SK-N-SH (cell line): ENCODE data around the gene POU2AF2. TPM values are rescaled to one million over a fixed set of nuclear protein-coding genes. Genes with fewer than 3 reads are reported as not detected.

Experiments
- CTCF ChIA-PET: fragments of 300-600, 350-600 bp; formaldehyde crosslinking; extraction: SDS; loops from one replicate; lab custom pipeline; 2021; lab: Yijun Ruan, JAX
- POLR2A ChIA-PET: fragments of 350-600 bp; sonication (Branson Sonifier 250); formaldehyde crosslinking; extraction: SDS; loops from one replicate; lab custom pipeline; 2020; ENCODE audit warnings: antibody characterized with exemption, inconsistent platforms; lab: Yijun Ruan, JAX
- DNase-seq: peaks from one replicate; pipeline ENCODE4 v3.0.0; 2012
- H2AFZ ChIP-seq: fragments of 200-600 bp; sonication (generic); 2 replicates; pipeline ENCODE4 v1.8.1; 2016; ENCODE audit warnings: antibody characterized with exemption, mild to moderate bottlenecking, low read depth
- H3F3A ChIP-seq: fragments of 200-600 bp; sonication (generic); replicated peaks from 2 replicates; pipeline ENCODE3; 2016; ENCODE audit warnings: antibody characterized with exemption, mild to moderate bottlenecking; ENCODE audit not compliant: insufficient read depth
- H3K27ac ChIP-seq, 2 experiments: fragments of 200-500 bp in 1 of 2; fragments of 200-600 bp in 1 of 2; sonication (Bioruptor generic) in 1 of 2; sonication (generic), shearing (Covaris generic) in 1 of 2; 2 replicates each; pipeline versions ENCODE4 v1.5.1 to v1.6.1; 2014 to 2016; ENCODE audit warnings: low read depth in 2 of 2, inconsistent platforms in 1 of 2, low read length in 1 of 2, mild to moderate bottlenecking in 1 of 2, mixed read lengths in 1 of 2
- H3K27me3 ChIP-seq: fragments of 200-600 bp; sonication (generic), shearing (Covaris generic); 2 replicates; pipeline ENCODE4 v1.6.1; 2016; ENCODE audit warnings: mixed run types; ENCODE audit not compliant: insufficient read depth
- H3K36me3 ChIP-seq, 2 experiments: fragments of 200-500 bp in 1 of 2; fragments of 200-600 bp in 1 of 2; sonication (Bioruptor generic) in 1 of 2; sonication (generic) in 1 of 2; replicated peaks in 1 of 2; 2 replicates each; pipeline versions ENCODE3 to v1.5.1; 2014 to 2016; ENCODE audit warnings: low read length in 1 of 2, mild to moderate bottlenecking in 1 of 2; ENCODE audit not compliant: insufficient read depth in 2 of 2, control insufficient read depth in 1 of 2
- H3K4me1 ChIP-seq, 2 experiments: fragments of 200-500 bp in 1 of 2; fragments of 200-600 bp in 1 of 2; sonication (Bioruptor generic) in 1 of 2; sonication (generic), shearing (Covaris generic) in 1 of 2; 2 replicates each; pipeline versions ENCODE4 v1.5.1 to v1.6.1; 2014 to 2016; ENCODE audit warnings: low read depth in 1 of 2, low read length in 1 of 2, mixed run types in 1 of 2; ENCODE audit not compliant: insufficient read depth in 2 of 2, control insufficient read depth in 1 of 2
- H3K4me2 ChIP-seq: fragments of 200-600 bp; sonication (generic), shearing (Covaris generic); 2 replicates; pipeline ENCODE4 v1.6.1; 2017; ENCODE audit warnings: mixed run types
- H3K4me3 ChIP-seq, 2 experiments: fragments of 200-500 bp in 1 of 2; fragments of 200-600 bp in 1 of 2; sonication (Bioruptor generic) in 1 of 2; sonication (generic), shearing (Covaris generic) in 1 of 2; 2 replicates each; pipeline versions ENCODE4 v1.5.1 to v1.8.1; 2014 to 2016; ENCODE audit warnings: low read depth in 2 of 2, inconsistent platforms in 1 of 2, low read length in 1 of 2, mild to moderate bottlenecking in 1 of 2, mixed read lengths in 1 of 2, moderate library complexity in 1 of 2
- H3K79me2 ChIP-seq: fragments of 200-600 bp; sonication (generic); 2 replicates; pipeline ENCODE4 v1.8.1; 2017; ENCODE audit warnings: mild to moderate bottlenecking; ENCODE audit not compliant: insufficient read depth
- H3K9ac ChIP-seq: fragments of 200-600 bp; sonication (generic); 2 replicates; pipeline ENCODE4 v1.6.1; 2017; ENCODE audit warnings: mixed run types
- H3K9me2 ChIP-seq: fragments of 200-600 bp; sonication (generic); 2 replicates; pipeline ENCODE4 v1.6.1; 2017; ENCODE audit warnings: mixed run types
- H3K9me3 ChIP-seq: fragments of 200-600 bp; sonication (generic); 2 replicates; pipeline ENCODE4 v1.6.1; 2017; ENCODE audit warnings: mixed run types, mild to moderate bottlenecking, moderate library complexity
- H4K20me1 ChIP-seq: fragments of 200-600 bp; sonication (generic); 2 replicates; pipeline ENCODE4 v1.6.1; 2017; ENCODE audit warnings: mild to moderate bottlenecking, mixed run types; ENCODE audit not compliant: insufficient read depth
- ELF1 ChIP-seq: IDR thresholded peaks from 2 replicates; pipeline ENCODE4 v1.4.0; 2012
- EZH2phosphoT487 ChIP-seq: fragments of 200-600 bp; sonication (generic); IDR thresholded peaks from 2 replicates; pipeline ENCODE4 v1.6.1; 2017; ENCODE audit warnings: low read depth, mixed run types, mild to moderate bottlenecking, antibody characterized with exemption, moderate library complexity, borderline replicate concordance
- FOSL2 ChIP-seq: IDR thresholded peaks from 2 replicates; pipeline ENCODE4 v1.4.0; 2012; ENCODE audit warnings: low read depth, mild to moderate bottlenecking, moderate library complexity, borderline replicate concordance
- FOXJ3 ChIP-seq: sonication (generic); formaldehyde crosslinking; IDR thresholded peaks from 2 replicates; pipeline ENCODE4 v1.5.1; 2020; ENCODE audit warnings: mild to moderate bottlenecking, missing genetic modification reagents
- FOXM1 ChIP-seq: IDR thresholded peaks from 2 replicates; pipeline ENCODE4 v1.4.0; 2012; ENCODE audit warnings: low read depth, mild to moderate bottlenecking
- GATA2 ChIP-seq: sonication (generic); formaldehyde crosslinking; IDR thresholded peaks from 2 replicates; pipeline ENCODE4 v1.5.0; 2020; ENCODE audit warnings: mild to moderate bottlenecking, missing genetic modification reagents
- JUND ChIP-seq: IDR thresholded peaks from 2 replicates; pipeline ENCODE4 v1.4.0; 2012
- MEF2A ChIP-seq: IDR thresholded peaks from 2 replicates; pipeline ENCODE4 v1.4.0; 2012; ENCODE audit warnings: low read depth, borderline replicate concordance
- MXI1 ChIP-seq: IDR thresholded peaks from 2 replicates; pipeline ENCODE4 v1.6.1; 2012; ENCODE audit warnings: mild to moderate bottlenecking, low read depth, low read length, improper control_type of control experiment
- POLR2AphosphoS5 ChIP-seq: IDR thresholded peaks from 2 replicates; pipeline ENCODE4 v1.6.1; 2012; ENCODE audit warnings: low read depth, low read length
- RXRA ChIP-seq: IDR thresholded peaks from 2 replicates; pipeline ENCODE4 v1.4.0; 2012; ENCODE audit warnings: low read depth, mild to moderate bottlenecking, borderline replicate concordance
- TAF1 ChIP-seq: IDR thresholded peaks from 2 replicates; pipeline ENCODE4 v1.6.1; 2012; ENCODE audit warnings: low read depth, mild to moderate bottlenecking, low read length, moderate library complexity, borderline replicate concordance
- YY1 ChIP-seq: IDR thresholded peaks from 2 replicates; pipeline ENCODE4 v1.4.0; 2012; ENCODE audit warnings: low read depth, mild to moderate bottlenecking
- WGBS: methylation state at CpG from one replicate; pipeline ENCODE4 v1.1.6; 2017; ENCODE audit warnings: low lambda C conversion rate; 5-methylcytosine and 5-hydroxymethylcytosine counted together
- polyA plus RNA-seq, 3 experiments: library from polyadenylated mRNA; depleted of rRNA; stranded (reverse); fragments of >200 nt; gene quantifications; 2 replicates each; pipeline ENCODE4 v1.2.3, GENCODE V29; 2012
- TF ChIP-seq, protein P1 (sequence below): IDR thresholded peaks from 2 replicates; pipeline ENCODE4 v1.6.1; 2012; ENCODE audit warnings: mild to moderate bottlenecking, low read depth, low read length, moderate library complexity
- TF ChIP-seq, protein P2 (sequence below): fragments of 200-600 bp; sonication (generic); IDR thresholded peaks from 2 replicates; pipeline ENCODE4 v1.6.1; 2017; ENCODE audit warnings: antibody characterized with exemption, mild to moderate bottlenecking, moderate library complexity
- TF ChIP-seq, protein P3 (sequence below): IDR thresholded peaks from 2 replicates; pipeline ENCODE4 v1.4.0; 2012; ENCODE audit warnings: low read depth, borderline replicate concordance
- TF ChIP-seq, protein P4 (sequence below): IDR thresholded peaks from 2 replicates; pipeline ENCODE4 v1.4.0; 2012; ENCODE audit warnings: low read depth, borderline replicate concordance

Gene POU2AF2
- polyA plus RNA-seq, 1 of the 3 experiments (the other 2 are of a cell fraction): 0.15 TPM

DNA sequence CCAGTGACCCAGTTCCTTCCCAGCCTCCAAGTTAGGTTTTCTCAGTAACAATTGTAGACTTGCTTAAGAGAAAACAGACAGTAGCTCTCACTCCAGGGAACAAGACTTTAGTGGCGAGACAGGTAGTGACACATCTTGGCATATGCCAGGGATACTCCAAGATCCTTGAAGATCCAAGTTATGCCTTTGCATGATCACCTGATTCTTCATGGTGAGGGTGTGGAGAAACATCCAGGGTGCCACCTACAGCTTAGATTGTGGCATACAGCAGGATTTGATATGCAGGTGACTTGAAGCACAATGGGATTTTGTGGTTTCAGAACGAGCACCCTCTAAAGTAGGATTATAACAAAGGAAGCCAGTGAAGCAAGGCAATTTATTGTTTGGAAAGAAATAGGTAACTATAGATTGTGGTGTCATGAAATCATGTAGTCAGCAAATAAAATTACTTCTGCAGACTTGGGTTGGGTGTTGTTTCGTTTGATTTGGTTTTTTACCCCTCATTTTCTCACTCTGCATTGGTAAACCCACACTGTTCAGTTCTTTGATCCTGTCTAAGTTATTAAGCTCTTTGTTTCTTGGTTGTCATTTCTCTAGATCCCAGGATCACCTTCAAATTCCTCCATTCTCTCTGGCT, 62.1 kb downstream of the POU2AF2 start:
- Histone ChIP-seq H4K20me1 (no peaks in the 10 kb centered on the region), H3K9me3 (no peaks in the 10 kb centered on the region), H3K36me3 (no peaks in the 10 kb centered on the region), H3K4me1 (peaks cover 4 to 5% of the 10 kb centered on the region in 2 experiments; a peak in 2 of 4 replicates), H3K27me3 (peaks cover 21% of the 10 kb centered on the region; the same call in 1 of the 2 replicates), H3K4me2 (no peak overlapping the region), H3K9ac (no peak overlapping the region), H3K4me3 (no peak overlapping the region), H3K79me2 (no peaks in the 10 kb centered on the region), H3F3A (no peaks in the 10 kb centered on the region), H3K27ac (no peak overlapping the region), H3K9me2 (no peaks in the 10 kb centered on the region), H2AFZ (no peak overlapping the region)
- POLR2A ChIA-PET: no interaction called here
- CTCF ChIA-PET: interaction anchor here (0.8 kb wide), 3 partner anchors 9 to 109 kb away, joined by 3 to 5 read pairs (median 3); partner anchors contain the start of gene POU2AF3
- no peak for DNase-seq
- TF ChIP-seq JUND: no peak
- 38% methylated on average over 3 of the region's 3 CpGs for WGBS

DNA sequence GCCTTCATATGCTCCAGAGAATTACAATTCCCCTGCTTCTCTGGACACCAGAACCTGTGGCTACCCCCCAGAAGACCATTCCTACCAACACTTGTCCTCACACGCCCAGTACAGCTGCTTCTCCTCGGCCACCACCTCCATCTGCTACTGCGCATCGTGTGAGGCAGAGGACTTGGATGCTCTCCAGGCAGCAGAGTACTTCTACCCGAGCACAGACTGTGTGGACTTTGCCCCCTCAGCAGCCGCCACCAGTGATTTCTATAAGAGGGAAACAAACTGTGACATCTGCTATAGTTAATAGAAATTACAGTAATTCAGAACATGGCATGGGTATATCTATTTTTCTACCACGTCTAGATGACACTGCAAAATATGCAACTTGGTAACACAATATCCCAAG, 62.6 kb downstream of the POU2AF2 start:
- Histone ChIP-seq H3K9me2 (no peaks in the 10 kb centered on the region), H3K79me2 (no peaks in the 10 kb centered on the region), H3K27ac (no peak overlapping the region), H3K27me3 (peaks cover 21% of the 10 kb centered on the region; the same call in 1 of the 2 replicates), H2AFZ (no peak overlapping the region), H3K9ac (no peak overlapping the region), H4K20me1 (no peaks in the 10 kb centered on the region), H3K36me3 (no peaks in the 10 kb centered on the region), H3K4me2 (no peak overlapping the region), H3F3A (no peaks in the 10 kb centered on the region)
- ChIA-PET CTCF (interaction anchor here (0.8 kb wide), 2 partner anchors 9 to 109 kb away, joined by 3 to 5 read pairs; partner anchors contain the start of gene POU2AF3), POLR2A (no interaction called here)
- WGBS: 9% methylated on average over 7 of the region's 7 CpGs
- TF ChIP-seq, protein P1, sequence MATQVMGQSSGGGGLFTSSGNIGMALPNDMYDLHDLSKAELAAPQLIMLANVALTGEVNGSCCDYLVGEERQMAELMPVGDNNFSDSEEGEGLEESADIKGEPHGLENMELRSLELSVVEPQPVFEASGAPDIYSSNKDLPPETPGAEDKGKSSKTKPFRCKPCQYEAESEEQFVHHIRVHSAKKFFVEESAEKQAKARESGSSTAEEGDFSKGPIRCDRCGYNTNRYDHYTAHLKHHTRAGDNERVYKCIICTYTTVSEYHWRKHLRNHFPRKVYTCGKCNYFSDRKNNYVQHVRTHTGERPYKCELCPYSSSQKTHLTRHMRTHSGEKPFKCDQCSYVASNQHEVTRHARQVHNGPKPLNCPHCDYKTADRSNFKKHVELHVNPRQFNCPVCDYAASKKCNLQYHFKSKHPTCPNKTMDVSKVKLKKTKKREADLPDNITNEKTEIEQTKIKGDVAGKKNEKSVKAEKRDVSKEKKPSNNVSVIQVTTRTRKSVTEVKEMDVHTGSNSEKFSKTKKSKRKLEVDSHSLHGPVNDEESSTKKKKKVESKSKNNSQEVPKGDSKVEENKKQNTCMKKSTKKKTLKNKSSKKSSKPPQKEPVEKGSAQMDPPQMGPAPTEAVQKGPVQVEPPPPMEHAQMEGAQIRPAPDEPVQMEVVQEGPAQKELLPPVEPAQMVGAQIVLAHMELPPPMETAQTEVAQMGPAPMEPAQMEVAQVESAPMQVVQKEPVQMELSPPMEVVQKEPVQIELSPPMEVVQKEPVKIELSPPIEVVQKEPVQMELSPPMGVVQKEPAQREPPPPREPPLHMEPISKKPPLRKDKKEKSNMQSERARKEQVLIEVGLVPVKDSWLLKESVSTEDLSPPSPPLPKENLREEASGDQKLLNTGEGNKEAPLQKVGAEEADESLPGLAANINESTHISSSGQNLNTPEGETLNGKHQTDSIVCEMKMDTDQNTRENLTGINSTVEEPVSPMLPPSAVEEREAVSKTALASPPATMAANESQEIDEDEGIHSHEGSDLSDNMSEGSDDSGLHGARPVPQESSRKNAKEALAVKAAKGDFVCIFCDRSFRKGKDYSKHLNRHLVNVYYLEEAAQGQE: no peak
- TF ChIP-seq ELF1 (no peak), EZH2phosphoT487 (no peak), GATA2 (no peak), TAF1 (no peak), FOXM1 (no peak), YY1 (no peak), RXRA (no peak), FOXJ3 (CRISPR knock-in tag) (no peak), FOSL2 (no peak), MEF2A (no peak), MXI1 (no peak), POLR2AphosphoS5 (no peak)
- TF ChIP-seq, protein P2, sequence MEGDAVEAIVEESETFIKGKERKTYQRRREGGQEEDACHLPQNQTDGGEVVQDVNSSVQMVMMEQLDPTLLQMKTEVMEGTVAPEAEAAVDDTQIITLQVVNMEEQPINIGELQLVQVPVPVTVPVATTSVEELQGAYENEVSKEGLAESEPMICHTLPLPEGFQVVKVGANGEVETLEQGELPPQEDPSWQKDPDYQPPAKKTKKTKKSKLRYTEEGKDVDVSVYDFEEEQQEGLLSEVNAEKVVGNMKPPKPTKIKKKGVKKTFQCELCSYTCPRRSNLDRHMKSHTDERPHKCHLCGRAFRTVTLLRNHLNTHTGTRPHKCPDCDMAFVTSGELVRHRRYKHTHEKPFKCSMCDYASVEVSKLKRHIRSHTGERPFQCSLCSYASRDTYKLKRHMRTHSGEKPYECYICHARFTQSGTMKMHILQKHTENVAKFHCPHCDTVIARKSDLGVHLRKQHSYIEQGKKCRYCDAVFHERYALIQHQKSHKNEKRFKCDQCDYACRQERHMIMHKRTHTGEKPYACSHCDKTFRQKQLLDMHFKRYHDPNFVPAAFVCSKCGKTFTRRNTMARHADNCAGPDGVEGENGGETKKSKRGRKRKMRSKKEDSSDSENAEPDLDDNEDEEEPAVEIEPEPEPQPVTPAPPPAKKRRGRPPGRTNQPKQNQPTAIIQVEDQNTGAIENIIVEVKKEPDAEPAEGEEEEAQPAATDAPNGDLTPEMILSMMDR: no peak
- TF ChIP-seq, protein P3, sequence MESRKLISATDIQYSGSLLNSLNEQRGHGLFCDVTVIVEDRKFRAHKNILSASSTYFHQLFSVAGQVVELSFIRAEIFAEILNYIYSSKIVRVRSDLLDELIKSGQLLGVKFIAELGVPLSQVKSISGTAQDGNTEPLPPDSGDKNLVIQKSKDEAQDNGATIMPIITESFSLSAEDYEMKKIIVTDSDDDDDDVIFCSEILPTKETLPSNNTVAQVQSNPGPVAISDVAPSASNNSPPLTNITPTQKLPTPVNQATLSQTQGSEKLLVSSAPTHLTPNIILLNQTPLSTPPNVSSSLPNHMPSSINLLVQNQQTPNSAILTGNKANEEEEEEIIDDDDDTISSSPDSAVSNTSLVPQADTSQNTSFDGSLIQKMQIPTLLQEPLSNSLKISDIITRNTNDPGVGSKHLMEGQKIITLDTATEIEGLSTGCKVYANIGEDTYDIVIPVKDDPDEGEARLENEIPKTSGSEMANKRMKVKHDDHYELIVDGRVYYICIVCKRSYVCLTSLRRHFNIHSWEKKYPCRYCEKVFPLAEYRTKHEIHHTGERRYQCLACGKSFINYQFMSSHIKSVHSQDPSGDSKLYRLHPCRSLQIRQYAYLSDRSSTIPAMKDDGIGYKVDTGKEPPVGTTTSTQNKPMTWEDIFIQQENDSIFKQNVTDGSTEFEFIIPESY: no peak
- TF ChIP-seq, protein P4, sequence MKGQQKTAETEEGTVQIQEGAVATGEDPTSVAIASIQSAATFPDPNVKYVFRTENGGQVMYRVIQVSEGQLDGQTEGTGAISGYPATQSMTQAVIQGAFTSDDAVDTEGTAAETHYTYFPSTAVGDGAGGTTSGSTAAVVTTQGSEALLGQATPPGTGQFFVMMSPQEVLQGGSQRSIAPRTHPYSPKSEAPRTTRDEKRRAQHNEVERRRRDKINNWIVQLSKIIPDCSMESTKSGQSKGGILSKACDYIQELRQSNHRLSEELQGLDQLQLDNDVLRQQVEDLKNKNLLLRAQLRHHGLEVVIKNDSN: no peak
- TF ChIP-seq, all 33 proteins: peak for 0
- no peak for DNase-seq
- no peak overlapping the region for H3K4me3 ChIP-seq
- peaks cover 4 to 5% of the 10 kb centered on the region in 2 experiments; a peak in 2 of 4 replicates for H3K4me1 ChIP-seq
- no peaks in the 10 kb centered on the region for H3K9me3 ChIP-seq
